ENCODE results near the gene RASA3. TPM values are rescaled to one million over a fixed set of nuclear protein-coding genes. Genes with fewer than 3 reads are reported as not detected.

RASA3 gene
- total RNA-seq, 1 experiment from 2014 or later = 9.1 TPM

- no peaks in the 10 kb centered on the region for H3K9me2 ChIP-seq (replicated peaks; ENCODE audit: low read length)
- no peak overlapping the region for H3K9ac ChIP-seq (ENCODE audit: low read length)
- H3K27ac ChIP-seq (ENCODE audit: low read length) = no peak overlapping the region
- no peaks in the 10 kb centered on the region for H3F3A ChIP-seq (ENCODE audit: low read length, unreplicated experiment)
- ATAC-seq (no peak), DNase-seq (no peak)
- H3K9me3 ChIP-seq (ENCODE audit: low read length) = no peaks in the 10 kb centered on the region
- no peaks in the 10 kb centered on the region for H3K79me2 ChIP-seq (ENCODE audit: low read length)
- intact Hi-C loops (cut with micrococcal nuclease) = loop anchor here (5.0 kb wide), 1 partner anchor 109 kb away; no protein-coding TSS in a partner anchor
- no peak overlapping the region for H3K4me3 ChIP-seq (ENCODE audit: low read length)
- H4K20me1 ChIP-seq (ENCODE audit: low read length) = no peaks in the 10 kb centered on the region
- no peak for TF ChIP-seq EZH2phosphoT487 (IDR thresholded peaks at IDR 0.05; ENCODE audit: borderline replicate concordance, low read length)
- TF ChIP-seq CTCF (conservative IDR thresholded peaks at IDR 0.05; ENCODE audit: low read depth, low read length) = no peak
- no peak for TF ChIP-seq EZH2 (IDR thresholded peaks at IDR 0.05; ENCODE audit: low read length, unreplicated experiment)
- no TSS peak for BruUV-seq (replicated peaks)
- ChIA-PET CTCF (interaction anchor here (0.6 kb wide), 1 partner anchor 24 kb away, joined by 3 read pairs; no protein-coding TSS in a partner anchor), POLR2A (ENCODE audit: unreplicated experiment) (no interaction called here)
- H2AFZ ChIP-seq (ENCODE audit: low read length) = no peak overlapping the region
- H3K27me3 ChIP-seq (ENCODE audit: low read length) = no peaks in the 10 kb centered on the region
- no peaks in the 10 kb centered on the region for H3K4me1 ChIP-seq (ENCODE audit: insufficient read depth, low read length)
- no peak overlapping the region for H3K4me2 ChIP-seq (ENCODE audit: low read length)
- H3K36me3 ChIP-seq (ENCODE audit: low read depth, low read length) = no peaks in the 10 kb centered on the region
These were observed 186.5 kb downstream of the RASA3 start for GRCh38 chr13:113945857-113946408.

GRCh38 chr13:113943821-113944565, 188.4 kb downstream of the RASA3 start:
- ATAC-seq = no peak
- intact Hi-C loops (cut with micrococcal nuclease) = no loop called here

More at GRCh38 chr13:113943821-113944565, 188.4 kb downstream of the RASA3 start:
- H3K27ac ChIP-seq (ENCODE audit: low read length) = no peak overlapping the region
- H3K4me2 ChIP-seq (ENCODE audit: low read length) = no peak overlapping the region
- H3K79me2 ChIP-seq (ENCODE audit: low read length) = no peaks in the 10 kb centered on the region
- H3K9me2 ChIP-seq (replicated peaks; ENCODE audit: low read length) = no peaks in the 10 kb centered on the region
- no peaks in the 10 kb centered on the region for H3K9me3 ChIP-seq (ENCODE audit: low read length)
- no peaks in the 10 kb centered on the region for H3K27me3 ChIP-seq (ENCODE audit: low read length)
- no peak for DNase-seq
- no peak overlapping the region for H3K9ac ChIP-seq (ENCODE audit: low read length)
- no peak for TF ChIP-seq EZH2phosphoT487 (IDR thresholded peaks at IDR 0.05; ENCODE audit: borderline replicate concordance, low read length)
- TF ChIP-seq CTCF (conservative IDR thresholded peaks at IDR 0.05; ENCODE audit: low read depth, low read length) = no peak
- no peak for TF ChIP-seq EZH2 (IDR thresholded peaks at IDR 0.05; ENCODE audit: low read length, unreplicated experiment)
- H2AFZ ChIP-seq (ENCODE audit: low read length) = no peak overlapping the region
- ChIA-PET CTCF (no interaction called here), POLR2A (ENCODE audit: unreplicated experiment) (no interaction called here)
- no peaks in the 10 kb centered on the region for H3F3A ChIP-seq (ENCODE audit: low read length, unreplicated experiment)
- no peaks in the 10 kb centered on the region for H3K36me3 ChIP-seq (ENCODE audit: low read depth, low read length)
- no peak overlapping the region for H3K4me3 ChIP-seq (ENCODE audit: low read length)
- no TSS peak for BruUV-seq (replicated peaks)
- no peaks in the 10 kb centered on the region for H4K20me1 ChIP-seq (ENCODE audit: low read length)
- no peaks in the 10 kb centered on the region for H3K4me1 ChIP-seq (ENCODE audit: insufficient read depth, low read length)
